Forelimb muscle (tissue), 1 donor: Measurements from ENCODE around the gene ZSWIM4. TPM values are rescaled to one million over a fixed set of nuclear protein-coding genes. Genes with fewer than 3 reads are reported as not detected.

ENCODE experiments used
- DNase-seq: peaks from one replicate; pipeline ENCODE4 v3.0.0-alpha.2; 2013; ENCODE audit warnings: low read depth
- polyA plus RNA-seq: library from polyadenylated mRNA; unstranded; fragments of 120-200 nt; gene quantifications from one replicate; pipeline ENCODE4 v1.2.1, GENCODE V29; 2013; ENCODE audit not compliant: insufficient read length

Gene ZSWIM4
- polyA plus RNA-seq, 1 donor: 2.9 TPM

- no peak for DNase-seq
These were observed 13.6 kb downstream of the ZSWIM4 start for GRCh38 chr19:13808856-13809255.

DNA sequence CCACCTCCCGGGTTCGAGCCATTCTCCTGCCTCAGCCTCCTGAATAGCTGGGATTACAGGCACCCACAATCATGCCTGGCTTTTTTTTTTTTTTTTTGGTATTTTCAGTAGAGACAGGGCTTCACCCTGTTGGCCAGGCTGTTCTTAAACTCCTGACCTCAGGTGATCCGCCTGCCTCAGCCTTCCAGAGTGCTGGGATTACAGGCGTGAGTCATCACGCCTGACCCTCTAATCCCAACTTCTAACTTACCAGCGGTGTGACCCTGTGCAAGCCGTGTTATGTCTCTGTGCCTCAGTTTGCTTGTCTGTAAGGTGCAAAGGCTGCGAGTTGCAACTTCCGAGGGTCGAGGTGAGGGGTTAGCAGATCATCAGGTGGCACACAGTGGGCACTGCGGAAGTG, 17.3 kb downstream of the ZSWIM4 start:
- DNase-seq: no peak

GRCh38 chr19:13813147-13813546, 17.9 kb downstream of the ZSWIM4 start:
- no peak for DNase-seq

DNA sequence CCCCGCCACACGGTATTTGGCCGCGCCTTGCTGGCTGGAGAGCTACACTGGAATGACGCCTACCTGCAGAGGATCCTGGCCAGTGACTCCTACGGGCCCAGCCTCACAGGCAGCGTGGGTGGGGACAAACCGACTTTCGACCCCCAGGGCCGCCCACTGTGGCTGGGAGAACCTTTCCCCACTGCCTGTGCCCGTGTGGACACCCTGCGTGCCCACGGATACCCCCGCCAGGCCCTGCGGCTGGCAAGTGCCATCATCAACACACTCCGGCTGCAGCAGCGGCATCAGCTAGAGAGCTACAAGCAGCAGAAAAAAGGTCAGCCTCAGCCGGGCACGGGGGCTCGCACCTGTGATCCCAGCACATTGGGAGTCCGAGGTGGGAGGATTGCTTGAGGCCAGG, 19.3 kb downstream of the ZSWIM4 start:
- no peak for DNase-seq

GRCh38 chr19:13817018-13817614, 21.9 kb downstream of the ZSWIM4 start:
- DNase-seq: no peak

DNA sequence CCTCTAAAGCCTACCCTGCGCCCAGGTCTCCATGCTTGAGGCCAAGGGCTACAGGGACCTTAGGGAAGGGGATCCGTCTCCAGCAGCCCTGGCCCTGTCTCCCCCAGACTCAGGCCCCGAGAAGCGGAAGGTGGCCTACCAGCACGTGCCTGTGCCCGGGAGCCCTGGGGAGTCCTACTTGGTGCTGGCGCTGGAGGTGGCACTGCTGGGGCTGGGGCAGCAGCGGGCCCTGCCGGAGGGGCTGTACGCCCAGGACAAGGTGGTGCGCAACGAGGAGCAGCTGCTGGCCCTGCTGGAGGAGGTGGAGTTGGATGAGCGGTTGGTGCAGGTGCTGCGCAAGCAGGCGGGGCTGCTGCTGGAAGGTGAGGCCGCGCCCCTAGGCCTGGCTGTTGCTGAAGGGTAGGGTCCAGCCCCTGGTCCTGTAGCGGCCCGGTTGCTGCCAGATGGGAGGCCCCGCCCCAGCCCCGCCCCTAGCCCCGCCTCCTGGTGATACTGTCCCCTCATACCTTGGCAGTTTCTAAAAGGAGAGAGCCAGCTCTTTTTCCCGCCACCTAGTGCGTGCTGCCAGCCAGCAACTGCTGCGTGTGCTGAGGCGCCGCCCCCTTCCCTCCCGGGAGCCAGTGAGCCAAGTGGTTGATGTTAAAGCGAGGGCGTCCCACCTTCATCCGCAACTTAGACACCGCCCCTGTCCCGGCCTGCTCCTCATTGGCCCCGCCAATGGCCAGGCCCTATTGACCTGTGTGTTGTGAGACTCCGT, 22.6 kb downstream of the ZSWIM4 start:
- no peak for DNase-seq

DNA sequence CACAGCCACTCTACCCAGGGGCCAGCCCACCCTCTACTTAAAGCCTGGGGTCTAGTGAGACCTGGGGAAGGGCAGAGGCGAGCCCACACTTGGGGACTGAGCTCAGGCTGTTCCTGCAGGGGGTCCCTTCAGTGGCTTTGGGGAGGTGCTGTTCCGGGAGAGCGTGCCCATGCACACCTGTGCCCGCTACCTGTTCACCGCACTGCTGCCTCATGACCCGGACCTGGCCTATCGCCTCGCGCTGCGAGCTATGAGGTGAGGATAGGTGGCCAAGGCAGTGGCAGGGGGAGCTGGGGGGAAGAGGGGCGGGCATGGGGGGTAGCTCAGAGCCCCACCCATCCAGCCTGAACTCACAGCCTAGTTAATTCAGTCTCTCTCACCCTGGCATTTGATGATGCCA, 24.0 kb downstream of the ZSWIM4 start:
- DNase-seq: no peak

GRCh38 chr19:13821292-13821691, 26.0 kb downstream of the ZSWIM4 start:
- no peak for DNase-seq

DNA sequence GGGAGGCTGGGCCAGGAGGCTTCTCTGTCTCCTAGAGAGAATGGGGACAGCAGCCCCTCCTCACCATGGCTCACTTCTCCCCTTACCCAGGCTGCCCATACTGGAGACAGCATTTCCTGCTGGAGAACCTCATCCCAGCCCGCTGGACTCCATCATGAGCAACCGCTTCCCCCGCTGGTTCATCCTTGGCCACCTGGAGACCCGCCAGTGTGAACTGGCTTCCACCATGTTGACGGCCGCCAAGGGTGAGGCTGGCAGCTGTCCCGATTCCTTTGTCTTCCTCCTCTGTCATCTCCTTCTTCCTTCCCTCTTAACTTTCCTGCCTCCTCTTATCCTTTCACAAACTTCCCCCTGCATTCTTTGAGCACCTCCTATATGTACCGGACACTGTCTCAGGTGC, 28.0 kb downstream of the ZSWIM4 start:
- no peak for DNase-seq

DNA sequence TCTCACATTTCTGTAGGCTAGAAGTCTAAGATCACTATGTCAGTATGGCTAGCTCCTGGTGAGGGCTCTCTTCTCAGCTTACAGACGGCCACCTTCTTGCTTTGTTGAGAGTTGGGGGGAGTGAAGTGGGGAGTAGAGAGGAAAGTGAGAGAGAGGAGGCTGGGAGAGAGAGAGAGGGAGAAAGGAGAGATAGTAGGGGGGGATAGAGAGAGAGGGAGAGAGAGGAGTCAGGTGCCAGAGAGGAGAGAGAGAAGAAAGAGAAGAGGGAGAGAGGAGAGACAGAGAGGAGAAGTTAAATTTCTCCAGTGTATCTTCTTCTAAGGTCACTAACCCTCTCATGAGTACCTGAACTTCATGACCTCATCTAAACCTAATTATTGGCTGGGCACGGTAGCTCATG, 28.7 kb downstream of the ZSWIM4 start:
- no peak for DNase-seq

- no peak for DNase-seq
These were observed 29.5 kb downstream of the ZSWIM4 start for GRCh38 chr19:13824703-13825102.

DNA sequence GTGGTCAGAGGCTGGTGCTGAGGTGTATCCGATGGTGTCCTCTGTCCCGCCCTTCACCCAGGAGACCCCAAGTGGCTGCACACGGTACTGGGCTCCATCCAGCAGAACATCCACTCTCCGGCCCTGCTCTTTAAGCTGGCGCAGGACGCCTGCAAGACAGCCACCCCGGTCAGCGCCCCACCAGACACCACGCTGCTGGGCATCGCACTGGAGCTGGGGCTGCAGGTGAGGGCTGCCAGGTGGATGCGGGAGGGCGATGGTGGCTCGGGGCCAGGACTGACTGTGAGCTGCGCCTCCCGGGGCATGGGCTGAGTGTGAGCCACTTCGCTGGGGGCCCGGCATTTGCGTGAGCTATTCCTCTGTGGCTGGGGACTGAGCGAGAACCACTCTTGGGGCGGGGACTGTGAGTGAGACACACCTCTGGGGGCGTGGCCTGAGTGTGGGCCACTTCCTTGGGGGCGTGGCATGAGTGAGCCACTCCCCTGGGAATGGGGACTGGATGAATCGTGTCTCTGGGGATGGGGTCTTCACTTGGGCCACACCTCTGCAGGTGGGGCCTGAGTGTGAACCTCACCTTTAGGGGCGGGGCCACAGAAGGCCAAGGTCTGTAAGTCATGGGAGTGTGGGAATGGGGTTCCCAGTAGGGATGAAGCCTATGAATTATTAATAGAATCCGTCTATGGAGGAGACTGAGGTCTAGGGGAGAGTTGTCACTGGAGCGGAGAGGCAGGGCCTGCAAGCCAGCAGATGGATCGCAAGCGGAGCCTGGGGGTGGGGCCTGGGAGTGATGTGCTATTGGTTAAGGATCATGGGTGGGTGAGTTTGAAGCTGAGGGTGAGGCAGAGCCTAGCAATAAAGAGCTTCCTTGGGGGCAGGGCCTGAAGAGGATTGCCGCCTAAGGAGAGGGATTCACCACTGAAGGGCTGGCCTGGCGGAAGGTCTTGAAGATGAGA, 30.5 kb downstream of the ZSWIM4 start:
- DNase-seq: no peak

GRCh38 chr19:13826652-13827235, 31.5 kb downstream of the ZSWIM4 start:
- no peak for DNase-seq

DNA sequence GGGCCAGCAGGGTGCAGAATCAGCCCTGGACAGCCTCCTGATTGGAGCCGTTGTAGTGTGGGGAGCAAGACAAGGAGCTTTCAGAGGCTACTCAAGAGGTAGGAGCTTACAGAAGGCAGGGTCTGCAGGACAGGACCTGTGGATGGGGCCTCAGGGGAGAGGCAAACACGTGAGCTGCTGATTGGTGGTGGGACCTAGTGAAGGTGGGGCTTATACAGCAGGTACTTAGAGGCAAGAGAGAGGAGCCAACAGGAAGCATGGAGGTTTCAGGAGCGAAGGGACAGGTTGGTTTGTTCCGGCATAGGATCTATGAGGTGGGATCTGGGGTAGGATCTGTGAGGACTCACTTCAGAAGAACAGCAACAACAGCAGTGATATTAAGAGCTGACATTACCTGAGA, 32.4 kb downstream of the ZSWIM4 start:
- DNase-seq: no peak

DNA sequence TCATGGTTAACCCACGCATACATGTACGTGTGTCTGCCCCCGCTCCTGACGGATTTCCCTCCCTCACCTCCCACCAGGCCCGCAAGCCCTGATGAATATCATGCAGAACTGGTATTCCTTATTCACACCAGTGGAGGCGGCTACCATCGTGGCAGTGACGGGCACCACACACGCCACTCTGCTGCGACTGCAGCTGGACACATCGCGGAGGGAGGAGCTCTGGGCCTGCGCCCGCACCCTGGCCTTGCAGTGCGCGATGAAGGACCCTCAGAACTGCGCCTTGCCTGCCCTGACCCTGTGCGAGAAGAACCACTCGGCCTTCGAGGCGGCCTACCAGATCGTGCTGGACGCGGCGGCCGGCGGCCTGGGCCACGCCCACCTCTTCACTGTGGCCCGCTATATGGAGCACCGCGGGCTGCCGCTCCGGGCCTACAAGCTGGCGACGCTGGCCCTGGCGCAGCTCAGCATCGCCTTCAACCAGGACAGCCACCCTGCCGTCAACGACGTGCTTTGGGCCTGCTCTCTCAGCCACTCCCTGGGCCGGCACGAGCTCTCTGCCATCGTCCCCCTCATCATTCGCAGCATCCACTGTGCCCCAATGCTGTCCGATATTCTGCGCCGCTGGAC, 35.0 kb downstream of the ZSWIM4 start:
- no peak for DNase-seq

DNA sequence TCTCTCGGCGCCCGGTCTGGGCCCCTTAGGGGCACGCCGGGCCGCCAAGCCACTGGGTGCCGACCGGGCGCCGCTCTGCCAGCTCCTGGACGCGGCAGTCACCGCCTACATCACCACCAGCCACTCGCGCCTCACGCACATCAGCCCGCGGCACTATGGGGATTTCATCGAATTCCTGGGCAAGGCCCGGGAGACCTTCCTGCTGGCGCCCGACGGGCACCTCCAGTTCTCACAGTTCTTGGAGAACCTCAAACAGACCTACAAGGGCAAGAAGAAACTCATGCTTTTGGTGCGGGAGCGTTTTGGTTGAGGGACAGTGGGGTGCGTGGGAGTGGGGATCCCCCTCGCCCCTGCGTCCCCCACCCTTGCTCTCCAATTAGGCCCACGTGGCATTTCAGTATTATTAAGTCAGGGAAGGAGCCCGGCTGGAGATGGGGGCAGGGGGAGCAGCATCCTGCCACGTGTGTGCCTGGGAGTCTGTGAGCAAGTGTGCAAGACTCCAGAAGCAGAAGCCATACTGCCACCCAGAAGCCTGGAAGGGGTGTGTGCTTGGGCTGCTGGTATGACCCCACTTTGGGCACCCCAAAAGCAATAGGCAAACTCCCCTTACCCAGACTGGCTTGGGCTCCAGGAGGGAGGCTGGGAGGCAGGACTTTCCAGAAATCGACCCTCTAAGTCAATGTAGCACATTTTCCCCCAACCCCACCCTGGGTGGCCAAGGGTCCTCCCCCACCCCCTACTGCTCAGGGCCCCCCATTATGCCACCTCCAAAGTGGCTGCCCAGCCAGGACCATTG, 35.7 kb downstream of the ZSWIM4 start:
- DNase-seq: no peak

DNA sequence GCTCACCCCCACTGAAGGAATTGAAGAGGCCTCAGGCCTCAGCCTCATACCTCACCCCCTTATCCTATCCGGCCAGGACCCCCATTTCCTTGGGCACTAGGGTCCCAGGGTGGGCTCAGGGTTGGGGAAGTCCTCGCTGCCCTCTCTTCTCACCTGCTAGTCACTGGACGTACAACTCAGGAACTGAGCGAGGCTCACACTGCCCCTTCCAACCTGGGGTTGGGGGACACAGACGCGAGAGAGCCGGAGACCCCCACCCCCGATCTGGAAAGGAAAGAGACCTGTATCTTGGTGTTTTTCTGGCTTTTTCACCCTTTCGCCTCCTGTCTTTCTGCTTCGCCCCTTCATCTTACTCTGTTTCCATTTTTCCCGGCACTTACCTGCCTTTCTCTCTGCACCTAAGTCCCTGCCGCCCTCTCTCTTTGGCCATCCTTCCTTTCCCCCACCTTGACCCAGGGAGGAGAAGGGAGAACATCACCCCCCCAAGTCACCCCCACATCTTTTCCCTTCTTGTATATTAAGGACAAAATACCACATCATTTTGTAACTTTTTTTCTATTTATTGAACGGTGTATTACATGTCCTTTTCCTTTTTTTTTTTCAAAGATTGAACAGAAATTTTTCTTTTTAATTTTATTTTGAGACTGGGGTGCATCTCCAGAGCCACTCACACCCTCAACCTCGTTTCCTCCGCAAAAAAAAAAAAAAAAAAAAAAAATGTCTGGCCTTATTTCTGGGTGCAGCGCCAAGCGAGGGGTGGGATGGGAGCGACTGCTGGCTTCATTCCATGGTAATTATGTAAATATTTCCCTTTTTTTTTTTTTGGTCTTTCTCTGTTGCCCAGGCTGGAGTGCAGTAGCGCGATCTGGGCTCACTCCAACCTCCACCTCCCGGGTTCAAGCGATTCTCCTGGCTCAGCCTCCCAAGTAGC, 36.6 kb downstream of the ZSWIM4 start:
- DNase-seq: no peak

DNA sequence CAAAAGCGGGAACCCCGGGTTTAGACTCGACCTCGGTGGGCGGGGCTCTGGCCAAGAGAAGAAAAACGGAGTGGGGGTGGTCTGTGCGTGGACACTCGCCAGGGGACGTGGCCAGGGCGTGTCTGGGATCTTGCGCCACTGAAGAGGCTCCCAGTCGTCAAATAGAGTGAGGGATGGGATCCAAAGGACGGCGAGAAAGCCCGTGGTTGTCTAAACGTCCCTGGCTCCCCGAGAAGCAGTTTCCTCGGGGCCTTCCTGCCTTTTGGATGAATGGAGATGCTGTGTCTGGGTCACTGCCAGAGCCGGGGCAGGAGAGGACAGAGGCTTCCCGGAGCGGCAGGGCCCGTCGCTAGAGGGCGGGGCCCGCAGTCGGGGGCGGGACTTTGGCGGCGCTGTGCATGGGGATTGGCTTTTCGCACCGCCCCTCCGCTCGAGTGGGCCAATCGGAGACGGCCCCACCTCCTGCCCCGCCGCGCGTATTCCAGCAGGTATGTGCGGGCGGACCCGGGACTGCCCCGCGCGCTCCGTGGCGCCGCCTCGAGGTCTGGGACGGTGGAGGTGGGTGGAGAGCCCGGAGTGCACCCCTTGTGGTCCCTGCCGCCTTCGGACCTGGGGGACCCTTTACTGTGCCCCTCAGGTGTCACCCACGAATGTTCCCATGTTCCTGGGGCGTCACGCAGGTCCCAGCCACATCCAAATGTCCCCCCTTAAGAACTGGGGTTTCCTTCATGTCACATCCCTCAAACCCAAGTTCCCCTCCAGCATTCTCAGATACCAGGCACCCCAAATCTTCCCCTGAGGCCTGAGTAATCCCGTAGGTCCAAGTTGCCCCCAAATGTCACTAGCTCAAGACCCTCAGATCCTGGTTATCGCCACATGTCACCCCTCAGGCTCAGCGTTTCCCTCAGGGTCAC, 38.3 kb downstream of the ZSWIM4 start:
- no peak for DNase-seq
